GM19023 (cell line): ENCODE results near the gene NKAIN4.

ENCODE experiments used
- ATAC-seq: cut with Tn5 transposase; IDR thresholded peaks from one replicate; pipeline ENCODE4 v1.9.1; 2021; ENCODE audit warnings: mild to moderate bottlenecking, moderate library complexity; ENCODE audit not compliant: unreplicated experiment

NKAIN4 gene

GRCh38 chr20:63274381-63275228 is 20.3 kb upstream of the NKAIN4 start:
- no peak for ATAC-seq

- no peak for ATAC-seq
Measured at GRCh38 chr20:63273635-63274380, 19.5 kb upstream of the NKAIN4 start.

- peak; percentile 7 for ATAC-seq
Measured at GRCh38 chr20:63273059-63273579, 18.9 kb upstream of the NKAIN4 start.

- peak; percentile 88 for ATAC-seq
Measured at GRCh38 chr20:63272105-63273058, 18.1 kb upstream of the NKAIN4 start, which contains the start of gene ARFGAP1. ARFGAP1 (plus strand) TSS chr20:63272813; CDS start chr20:63275581, 2,768 bp downstream.

GRCh38 chr20:63270606-63271325 is 16.5 kb upstream of the NKAIN4 start:
- ATAC-seq, result no peak

GRCh38 chr20:63269724-63270123 is 15.5 kb upstream of the NKAIN4 start:
- no peak for ATAC-seq

GRCh38 chr20:63268671-63269439 is 14.6 kb upstream of the NKAIN4 start:
- no peak for ATAC-seq

GRCh38 chr20:63268256-63268655 is 14.0 kb upstream of the NKAIN4 start:
- no peak for ATAC-seq

- no peak for ATAC-seq
Measured at GRCh38 chr20:63267691-63268090, 13.4 kb upstream of the NKAIN4 start.

GRCh38 chr20:63265891-63266515 is 11.7 kb upstream of the NKAIN4 start:
- no peak for ATAC-seq

GRCh38 chr20:63264519-63264918 is 10.3 kb upstream of the NKAIN4 start:
- ATAC-seq, result no peak

- no peak for ATAC-seq
Measured at GRCh38 chr20:63264000-63264399, 9.7 kb upstream of the NKAIN4 start.

- no peak for ATAC-seq
Measured at GRCh38 chr20:63262836-63263235, 8.6 kb upstream of the NKAIN4 start.

- no peak for ATAC-seq
Measured at GRCh38 chr20:63261795-63262528, 7.7 kb upstream of the NKAIN4 start.

- ATAC-seq, result no peak
Measured at GRCh38 chr20:63261060-63261794, 7.0 kb upstream of the NKAIN4 start.

GRCh38 chr20:63260521-63260920 is 6.3 kb upstream of the NKAIN4 start:
- ATAC-seq, result no peak

GRCh38 chr20:63259734-63260460 is 5.6 kb upstream of the NKAIN4 start:
- no peak for ATAC-seq
